NT2/D1 (cell line): ENCODE measurements around the gene NEK10.

Experiments
- SUZ12 ChIP-seq: IDR thresholded peaks from 2 replicates; pipeline ENCODE4 v1.6.1; 2011; ENCODE audit not compliant: insufficient read length, insufficient read depth; ENCODE audit errors: extremely low read depth
- YY1 ChIP-seq: IDR thresholded peaks from 2 replicates; pipeline ENCODE4 v1.6.1; 2011; ENCODE audit not compliant: insufficient read length, insufficient read depth
- ZNF274 ChIP-seq: IDR thresholded peaks from 2 replicates; pipeline ENCODE4 v1.6.1; 2011; ENCODE audit warnings: mild to moderate bottlenecking, low read depth, low read length

DNA sequence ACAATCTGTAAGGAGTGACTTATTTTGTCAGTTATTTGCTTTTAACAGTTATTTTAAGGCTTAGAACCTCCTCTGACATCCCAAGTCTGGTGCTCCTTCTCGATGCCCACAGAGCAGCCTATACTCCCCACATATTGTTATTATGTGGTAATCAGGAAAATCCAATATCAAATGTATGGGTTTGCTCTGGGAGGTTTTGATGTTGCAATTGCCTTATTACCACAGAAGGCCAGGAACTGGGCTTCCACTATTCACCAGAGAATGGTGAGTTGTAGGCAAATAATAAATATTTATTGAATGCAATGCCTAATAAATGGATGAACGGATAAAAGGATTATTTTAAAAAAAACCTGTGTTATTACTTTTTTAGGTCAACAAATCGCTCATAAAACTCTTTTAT is 12.2 kb downstream of the NEK10 start:
- TF ChIP-seq YY1 (no peak), ZNF274 (no peak), SUZ12 (no peak)
